T47D (cell line): ENCODE results near the gene MSRB3.

Experiments
- DNase-seq, 2 experiments: peaks; one replicate each; pipeline versions ENCODE4 v3.0.0 to v3.0.0-alpha.2; 2011 to 2012; ENCODE audit warnings: low read depth in 1 of 2, low spot score in 1 of 2
- JUND ChIP-seq: IDR thresholded peaks from 2 replicates; pipeline ENCODE4 v1.6.1; 2012; ENCODE audit warnings: low read depth
- in situ Hi-C: cut with HindIII; loops from 2 replicates; pipeline ENCODE4 v1.10.0; 2016; ENCODE audit warnings: low sequenced_read_pairs, low pct_unique_long_range_greater_than_20kb

Gene MSRB3

GRCh38 chr12:65318186-65318685, 39.8 kb downstream of the MSRB3 start:
- TF ChIP-seq JUND, result no peak
- in situ Hi-C loops, result no loop called here
- no peak for DNase-seq

DNA sequence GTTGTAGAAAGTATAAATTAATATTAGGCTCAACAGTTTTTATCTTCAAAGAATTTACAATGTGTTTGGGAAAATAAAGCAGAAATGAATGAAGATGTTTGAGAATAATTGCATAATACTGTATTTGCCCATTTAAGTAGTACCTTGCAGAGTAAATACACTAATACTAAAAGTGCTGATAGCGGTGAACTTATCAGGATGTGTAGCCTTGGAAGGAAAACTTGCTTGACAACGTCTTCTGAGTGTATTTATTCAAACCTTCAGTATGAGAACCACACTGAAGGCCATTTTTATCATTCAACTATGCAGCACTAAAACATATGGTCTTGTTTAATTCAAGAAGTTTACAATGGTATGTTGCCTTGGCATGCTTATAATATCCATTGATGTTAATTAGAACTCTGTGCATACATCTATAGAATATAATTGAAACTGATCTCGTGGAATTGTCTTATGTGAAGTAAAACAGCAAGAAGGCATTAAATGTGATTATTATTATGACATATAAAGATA, 41.3 kb downstream of the MSRB3 start:
- in situ Hi-C loops, result no loop called here
- no peak for DNase-seq
- TF ChIP-seq JUND, result no peak

DNA sequence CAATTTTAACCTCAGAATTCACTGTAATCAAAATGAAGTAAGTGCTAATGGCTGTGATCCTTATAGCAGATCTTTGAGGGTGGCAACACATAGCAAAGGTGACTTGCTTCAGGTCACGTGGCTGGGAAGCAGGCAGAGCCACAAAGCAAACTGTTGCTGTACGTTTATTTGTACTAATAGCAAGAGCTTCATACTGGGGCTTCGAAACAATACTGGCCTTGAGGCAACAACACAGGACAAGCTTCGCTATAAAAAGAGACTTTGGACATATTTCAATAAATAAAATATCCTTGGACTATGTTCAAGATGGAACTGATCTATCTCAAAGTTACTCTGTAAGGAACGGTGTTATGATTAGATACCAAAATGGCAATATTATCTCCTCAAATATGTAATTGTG, 44.6 kb downstream of the MSRB3 start:
- in situ Hi-C loops, result no loop called here
- no peak for TF ChIP-seq JUND
- no peak for DNase-seq

DNA sequence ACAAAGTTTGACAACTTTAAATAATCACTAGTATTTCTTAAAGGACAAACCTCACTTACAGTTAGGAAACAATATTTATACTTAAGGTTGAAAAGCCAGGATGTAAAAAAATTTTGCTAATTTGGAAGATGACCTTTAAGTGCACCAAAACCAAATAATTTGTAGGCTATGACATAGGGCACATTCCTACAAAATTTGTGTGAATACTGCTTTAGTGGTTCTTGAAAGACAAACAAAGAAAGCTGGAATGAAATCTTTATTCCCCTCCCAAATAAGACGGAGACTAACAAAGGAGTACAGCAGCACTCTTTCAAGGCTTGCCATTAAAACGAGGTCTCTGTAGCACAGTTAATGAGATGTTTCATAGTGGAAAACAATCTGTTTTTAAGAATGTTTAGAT, 45.6 kb downstream of the MSRB3 start:
- no peak for DNase-seq
- in situ Hi-C loops, result no loop called here
- no peak for TF ChIP-seq JUND

DNA sequence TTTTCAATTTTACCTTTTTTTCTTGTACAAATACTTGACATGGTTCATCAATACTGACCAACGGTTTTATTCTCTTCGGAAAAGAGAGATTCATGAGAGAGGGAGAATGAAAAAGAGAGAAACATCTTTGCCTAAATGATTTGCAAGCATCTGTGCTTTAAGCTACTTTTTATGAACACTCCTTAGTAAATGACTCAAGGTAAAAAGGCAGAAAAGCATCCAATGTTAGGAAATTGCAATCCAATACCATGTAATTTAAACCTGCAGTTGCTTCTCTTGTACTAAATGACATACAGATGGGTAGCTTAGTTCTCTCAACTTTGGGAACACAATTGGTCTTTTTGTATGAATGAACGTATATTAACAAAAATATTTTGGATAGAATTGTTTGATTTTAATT, 46.1 kb downstream of the MSRB3 start:
- in situ Hi-C loops, result no loop called here
- DNase-seq, result no peak
- TF ChIP-seq JUND, result no peak

- TF ChIP-seq JUND, result no peak
- DNase-seq, result no peak
- in situ Hi-C loops, result no loop called here
These were observed 46.7 kb downstream of the MSRB3 start for GRCh38 chr12:65325183-65325582.

GRCh38 chr12:65326616-65327015, 48.1 kb downstream of the MSRB3 start:
- DNase-seq, result no peak
- no peak for TF ChIP-seq JUND
- in situ Hi-C loops, result no loop called here

- DNase-seq, result no peak
- TF ChIP-seq JUND, result no peak
- in situ Hi-C loops, result no loop called here
These were observed 49.0 kb downstream of the MSRB3 start for GRCh38 chr12:65327207-65328076.

DNA sequence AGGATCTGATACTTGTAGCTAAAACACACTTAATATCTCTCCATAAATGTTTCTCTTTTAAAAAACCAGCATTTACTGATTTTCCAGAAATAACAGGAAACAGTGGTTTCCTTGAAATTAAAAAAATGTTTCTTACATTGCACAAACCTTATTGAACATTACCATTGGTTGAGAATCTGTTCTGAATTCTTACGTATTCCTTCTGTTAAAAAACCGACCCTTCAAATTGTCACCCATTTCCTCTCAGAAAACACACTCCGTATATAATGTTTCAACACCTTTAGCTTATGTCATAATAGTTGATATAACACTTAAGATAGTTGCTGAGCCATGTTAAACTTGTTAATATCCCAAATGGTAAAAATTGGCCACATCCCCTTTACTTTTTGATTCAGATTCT, 51.2 kb downstream of the MSRB3 start:
- in situ Hi-C loops, result no loop called here
- DNase-seq, result no peak
- TF ChIP-seq JUND, result no peak

GRCh38 chr12:65330331-65330730, 51.8 kb downstream of the MSRB3 start:
- in situ Hi-C loops, result no loop called here
- no peak for TF ChIP-seq JUND
- no peak for DNase-seq

GRCh38 chr12:65331456-65331855, 53.0 kb downstream of the MSRB3 start:
- DNase-seq, result no peak
- TF ChIP-seq JUND, result no peak
- in situ Hi-C loops, result no loop called here

- in situ Hi-C loops, result no loop called here
- no peak for TF ChIP-seq JUND
- no peak for DNase-seq
These were observed 55.2 kb downstream of the MSRB3 start for GRCh38 chr12:65333649-65334048.

DNA sequence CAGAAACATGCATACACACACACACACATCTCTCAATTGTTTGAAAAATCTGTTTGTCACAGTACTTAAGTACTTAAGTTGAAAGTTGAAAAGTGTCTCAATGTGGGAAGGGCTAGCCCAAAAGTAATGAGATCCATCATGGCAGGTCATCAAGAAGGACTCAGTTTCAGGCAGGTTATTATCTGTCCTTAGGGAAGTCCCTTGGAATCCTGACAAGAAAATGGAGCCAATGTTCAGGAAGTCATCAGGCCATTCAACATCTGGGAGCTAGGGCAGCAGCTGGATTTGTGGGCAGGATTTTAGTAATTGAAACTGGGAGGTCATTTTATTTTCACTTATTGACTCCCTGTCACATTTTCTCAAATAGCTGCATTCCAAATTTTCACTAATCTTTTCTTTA, 56.0 kb downstream of the MSRB3 start:
- in situ Hi-C loops, result no loop called here
- no peak for DNase-seq
- no peak for TF ChIP-seq JUND

- in situ Hi-C loops, result no loop called here
- TF ChIP-seq JUND, result no peak
- DNase-seq, result no peak
These were observed 56.7 kb downstream of the MSRB3 start for GRCh38 chr12:65335021-65335714.
